IPS-18a (cell line): ENCODE results near the gene TMED6.

Source experiments
- H3K27ac ChIP-seq: one replicate; pipeline ENCODE4 v1.5.1; 2013; ENCODE audit warnings: low read length
- H3K27me3 ChIP-seq: one replicate; pipeline ENCODE4 v1.6.1; 2013; ENCODE audit warnings: mild to moderate bottlenecking, low read length; ENCODE audit not compliant: control insufficient read depth, insufficient read depth
- H3K36me3 ChIP-seq: one replicate; pipeline ENCODE4 v1.6.1; 2013; ENCODE audit warnings: low read depth, low read length; ENCODE audit not compliant: control insufficient read depth
- H3K4me1 ChIP-seq: one replicate; pipeline ENCODE4 v1.6.1; 2013; ENCODE audit warnings: low read depth, low read length; ENCODE audit not compliant: control insufficient read depth
- H3K4me3 ChIP-seq: one replicate; pipeline ENCODE4 v1.5.1; 2013; ENCODE audit warnings: low read length
- H3K9ac ChIP-seq: one replicate; pipeline ENCODE4 v1.6.1; 2013; ENCODE audit warnings: mild to moderate bottlenecking, low read length, moderate library complexity
- H3K9me3 ChIP-seq: one replicate; pipeline ENCODE4 v1.6.1; 2013; ENCODE audit warnings: low read depth, low read length; ENCODE audit not compliant: control insufficient read depth

TMED6 gene

DNA sequence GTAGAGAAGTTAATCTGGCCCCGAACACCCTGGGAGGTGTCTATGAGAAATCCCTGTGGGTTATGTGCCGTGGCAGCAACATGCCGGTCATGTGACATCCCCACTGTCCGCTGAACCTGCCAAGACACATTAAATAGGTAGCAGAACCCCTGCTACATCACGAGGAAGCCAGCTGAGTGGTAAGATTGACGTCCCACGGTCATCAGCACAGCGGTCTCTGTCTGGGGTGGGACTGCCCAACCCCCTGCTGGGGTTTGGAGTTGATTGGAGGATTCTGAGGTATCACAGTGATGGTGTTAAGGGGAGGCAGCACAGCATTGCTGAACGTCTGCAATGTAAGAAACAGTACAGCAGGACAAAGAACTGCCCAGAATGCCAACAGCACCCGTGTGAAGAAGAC is 2.0 kb downstream of the TMED6 start:
- Histone ChIP-seq H3K4me1 (no peaks in the 10 kb centered on the region), H3K27ac (no peak overlapping the region), H3K9ac (no peak overlapping the region), H3K36me3 (peaks cover 4% of the 10 kb centered on the region), H3K27me3 (no peaks in the 10 kb centered on the region), H3K9me3 (no peaks in the 10 kb centered on the region), H3K4me3 (no peak overlapping the region)

- Histone ChIP-seq H3K4me1 (no peaks in the 10 kb centered on the region), H3K27me3 (no peaks in the 10 kb centered on the region), H3K9me3 (no peaks in the 10 kb centered on the region), H3K9ac (no peak overlapping the region), H3K4me3 (no peak overlapping the region), H3K36me3 (peaks cover 16% of the 10 kb centered on the region), H3K27ac (no peak overlapping the region)
These were observed 3.4 kb downstream of the TMED6 start for GRCh38 chr16:69348222-69348621.

DNA sequence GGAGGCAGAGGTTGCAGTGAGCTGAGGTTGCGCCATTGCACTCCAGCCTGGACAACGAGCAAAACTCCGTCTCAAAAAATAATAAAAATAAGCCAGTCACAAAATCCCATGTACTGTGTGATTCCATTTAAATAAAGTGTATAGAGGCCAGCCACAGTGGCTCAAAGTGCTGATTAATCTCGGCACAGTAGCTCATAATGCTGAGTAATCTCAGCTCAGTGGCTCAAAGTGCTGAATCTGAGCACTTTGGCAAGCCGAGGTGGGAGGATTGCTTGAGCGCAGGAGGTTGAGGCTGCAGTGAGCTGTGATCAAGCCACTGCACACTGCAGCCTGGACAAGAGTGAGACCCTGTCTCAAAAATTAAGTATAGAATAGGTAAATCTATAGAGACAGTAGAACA is 4.9 kb downstream of the TMED6 start:
- Histone ChIP-seq H3K9ac (no peak overlapping the region), H3K4me3 (no peak overlapping the region), H3K27ac (no peak overlapping the region), H3K9me3 (no peaks in the 10 kb centered on the region), H3K27me3 (no peaks in the 10 kb centered on the region), H3K4me1 (no peaks in the 10 kb centered on the region), H3K36me3 (peaks cover 27% of the 10 kb centered on the region)

DNA sequence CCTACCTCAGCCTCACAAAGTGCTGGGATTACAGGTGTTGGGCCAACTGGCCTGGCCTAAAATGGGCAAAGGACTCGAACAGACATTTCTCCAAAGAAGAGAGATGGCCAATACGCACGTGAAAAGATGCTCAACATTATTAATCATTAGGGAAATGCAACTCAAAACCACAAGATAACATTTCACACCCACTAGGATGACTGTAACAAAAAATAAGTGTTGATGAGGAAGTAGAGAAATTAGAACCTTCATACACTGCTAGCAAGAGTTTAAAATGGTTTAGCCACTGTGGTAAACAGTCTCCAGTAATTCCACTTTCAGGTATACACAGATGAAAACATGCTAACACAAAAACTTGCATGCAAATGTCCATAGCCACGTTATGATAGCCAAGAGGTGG is 5.7 kb downstream of the TMED6 start:
- Histone ChIP-seq H3K27me3 (no peaks in the 10 kb centered on the region), H3K9me3 (no peaks in the 10 kb centered on the region), H3K4me3 (no peak overlapping the region), H3K4me1 (no peaks in the 10 kb centered on the region), H3K36me3 (peaks cover 35% of the 10 kb centered on the region), H3K27ac (no peak overlapping the region), H3K9ac (no peak overlapping the region)

GRCh38 chr16:69344171-69344570 is 7.4 kb downstream of the TMED6 start:
- H3K27me3 ChIP-seq: no peaks in the 10 kb centered on the region
- no peak overlapping the region for H3K9ac ChIP-seq
- no peak overlapping the region for H3K27ac ChIP-seq
- H3K36me3 ChIP-seq: peaks cover 36% of the 10 kb centered on the region
- no peak overlapping the region for H3K4me3 ChIP-seq
- no peaks in the 10 kb centered on the region for H3K4me1 ChIP-seq
- H3K9me3 ChIP-seq: no peaks in the 10 kb centered on the region

GRCh38 chr16:69340095-69340644 is 11.4 kb downstream of the TMED6 start:
- Histone ChIP-seq H3K36me3 (peaks cover 46% of the 10 kb centered on the region), H3K9me3 (no peaks in the 10 kb centered on the region), H3K27ac (peak overlapping the region; percentile 58), H3K4me3 (peak overlapping the region; percentile 99), H3K4me1 (peaks cover 3% of the 10 kb centered on the region), H3K27me3 (no peaks in the 10 kb centered on the region), H3K9ac (peak overlapping the region; percentile 94)

GRCh38 chr16:69339289-69340094 is 12.1 kb downstream of the TMED6 start, which contains the start of the genes COG8 and NIP7:
Gene COG8 (minus strand): TSS chr16:69339564. CDS start chr16:69339552, 12 bp downstream.
Gene NIP7 (plus strand): TSS chr16:69339772. CDS start chr16:69339830, 58 bp downstream.
- no peaks in the 10 kb centered on the region for H3K9me3 ChIP-seq
- peak within 1 kb of the TSS; percentile 66 for H3K27ac ChIP-seq
- peaks cover 3% of the 10 kb centered on the region for H3K4me1 ChIP-seq
- peak within 1 kb of the TSS; percentile 99 for H3K4me3 ChIP-seq
- peak within 1 kb of the TSS; percentile 94 for H3K9ac ChIP-seq
- H3K27me3 ChIP-seq: no peaks in the 10 kb centered on the region
- H3K36me3 ChIP-seq: peaks cover 52% of the 10 kb centered on the region

DNA sequence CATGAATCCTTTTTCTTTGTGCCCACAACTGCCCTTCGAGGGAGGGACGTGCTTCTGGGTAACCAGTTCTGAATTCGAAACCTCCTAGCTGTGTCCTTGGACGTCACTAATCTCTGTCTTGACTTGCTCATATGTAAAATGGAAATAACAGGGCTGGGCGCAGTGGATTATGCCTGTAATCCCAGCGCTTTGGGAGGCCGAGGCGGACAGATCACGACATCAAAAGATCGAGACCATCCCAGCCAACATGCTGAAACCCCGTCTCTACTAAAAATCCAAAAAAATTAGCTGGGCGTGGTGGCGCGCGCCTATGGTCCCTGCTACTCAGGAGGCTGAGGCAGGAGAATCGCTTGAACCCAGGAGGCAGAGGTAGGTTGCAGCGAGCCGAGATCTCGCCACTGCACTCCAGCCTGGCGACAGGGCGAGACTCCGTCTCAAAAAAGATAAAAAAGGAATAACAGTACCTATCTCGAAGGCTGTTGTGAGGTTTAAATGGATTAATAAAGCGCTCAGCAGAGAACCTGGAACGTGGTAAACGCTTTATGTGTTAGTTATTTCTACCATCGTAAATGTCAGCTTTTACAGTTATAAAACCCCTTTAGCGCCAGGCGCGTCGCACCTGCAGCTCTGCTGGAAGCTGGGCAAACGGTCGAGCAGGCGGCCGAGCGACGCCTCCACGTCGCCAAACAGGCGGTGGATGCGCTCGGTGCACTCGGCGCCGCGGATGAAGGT is 12.9 kb downstream of the TMED6 start:
- Histone ChIP-seq H3K36me3 (peaks cover 53% of the 10 kb centered on the region), H3K9me3 (no peaks in the 10 kb centered on the region), H3K27ac (peak overlapping the region; percentile 66), H3K4me1 (peaks cover 3% of the 10 kb centered on the region), H3K9ac (peak overlapping the region; percentile 94), H3K27me3 (no peaks in the 10 kb centered on the region), H3K4me3 (peak overlapping the region; percentile 99)

DNA sequence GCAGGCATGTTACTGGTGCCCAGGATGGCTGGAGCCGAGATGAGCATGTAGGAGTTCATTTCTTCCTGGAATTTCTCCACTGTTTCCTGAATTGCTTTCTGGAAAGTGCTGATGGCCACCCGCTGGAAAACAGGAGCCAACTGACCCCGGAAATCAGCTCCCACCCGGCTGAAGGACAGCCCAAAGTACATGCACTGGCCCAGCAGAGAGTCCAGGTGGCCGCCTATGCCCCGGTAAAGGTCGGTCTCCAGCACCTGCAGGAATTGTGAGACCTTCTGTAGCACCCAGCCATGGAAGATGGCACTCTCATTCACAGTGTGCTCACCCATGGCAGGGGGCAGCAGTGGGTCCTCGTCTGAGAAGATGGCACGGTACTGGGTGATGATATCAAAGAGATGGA is 16.9 kb downstream of the TMED6 start:
- no peak overlapping the region for H3K4me3 ChIP-seq
- no peaks in the 10 kb centered on the region for H3K9me3 ChIP-seq
- H3K27me3 ChIP-seq: no peaks in the 10 kb centered on the region
- H3K4me1 ChIP-seq: peaks cover 3% of the 10 kb centered on the region
- H3K27ac ChIP-seq: no peak overlapping the region
- no peak overlapping the region for H3K9ac ChIP-seq
- peaks cover 44% of the 10 kb centered on the region for H3K36me3 ChIP-seq

DNA sequence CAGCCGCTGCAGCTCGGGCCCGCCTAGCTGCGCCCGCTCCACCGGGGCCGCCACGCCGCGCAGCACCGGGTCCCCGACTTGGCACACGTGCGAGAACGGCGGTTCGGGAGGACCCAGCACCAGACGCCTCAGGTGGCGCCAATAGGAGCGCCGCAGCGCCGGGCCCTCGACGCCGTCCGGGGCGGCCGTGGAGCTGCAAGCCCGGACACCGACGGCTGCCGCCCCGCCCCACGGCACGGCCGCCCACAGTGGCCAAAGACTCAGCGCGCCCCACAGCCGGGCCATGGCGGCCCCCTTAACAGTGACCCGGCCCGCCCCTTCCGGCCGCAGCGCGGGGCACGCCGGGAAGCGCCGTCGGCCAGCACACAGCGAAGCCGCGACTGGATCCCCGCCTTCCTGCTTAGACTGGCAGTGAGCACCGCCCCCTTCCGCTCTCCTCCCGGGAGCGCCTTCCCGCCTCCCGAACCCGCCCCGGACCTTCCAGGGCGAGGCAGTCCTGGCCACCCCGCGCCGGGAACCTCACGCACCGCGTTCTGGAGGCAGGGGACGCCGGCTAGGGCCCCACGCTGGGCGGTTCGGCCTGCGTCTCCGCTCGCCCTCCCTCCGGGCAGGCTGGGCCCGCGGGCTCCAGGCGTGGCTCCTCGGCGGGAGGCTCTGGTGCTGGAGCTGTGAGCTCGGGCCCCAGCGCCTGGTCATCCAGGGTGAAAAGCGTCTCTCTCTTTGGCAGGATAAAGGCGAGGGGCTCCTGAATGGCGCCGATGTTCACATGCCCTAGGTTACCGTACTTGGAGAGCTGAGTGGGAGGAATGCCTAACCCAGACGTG is 21.1 kb downstream of the TMED6 start, which contains the start of gene PDF:
Gene PDF, minus strand, starts transcription at position 303 of the 824 bp plus-strand sequence. Its CDS starts 18 bp downstream, at position 285.
- peak within 1 kb of the TSS; percentile 78 for H3K4me3 ChIP-seq
- H3K4me1 ChIP-seq: peaks cover 7% of the 10 kb centered on the region
- H3K9ac ChIP-seq: peak within 1 kb of the TSS; percentile 75
- no peaks in the 10 kb centered on the region for H3K27me3 ChIP-seq
- no peaks in the 10 kb centered on the region for H3K9me3 ChIP-seq
- H3K27ac ChIP-seq: peak within 1 kb of the TSS; percentile 54
- H3K36me3 ChIP-seq: peaks cover 52% of the 10 kb centered on the region
